Measurements from ENCODE around the gene MCC. TPM values are rescaled to one million over a fixed set of nuclear protein-coding genes. Genes with fewer than 3 reads are reported as not detected.

Gene MCC
- not detected in 2 replicates for total RNA-seq (2014; rRNA removed; shearing (Covaris generic))

DNA sequence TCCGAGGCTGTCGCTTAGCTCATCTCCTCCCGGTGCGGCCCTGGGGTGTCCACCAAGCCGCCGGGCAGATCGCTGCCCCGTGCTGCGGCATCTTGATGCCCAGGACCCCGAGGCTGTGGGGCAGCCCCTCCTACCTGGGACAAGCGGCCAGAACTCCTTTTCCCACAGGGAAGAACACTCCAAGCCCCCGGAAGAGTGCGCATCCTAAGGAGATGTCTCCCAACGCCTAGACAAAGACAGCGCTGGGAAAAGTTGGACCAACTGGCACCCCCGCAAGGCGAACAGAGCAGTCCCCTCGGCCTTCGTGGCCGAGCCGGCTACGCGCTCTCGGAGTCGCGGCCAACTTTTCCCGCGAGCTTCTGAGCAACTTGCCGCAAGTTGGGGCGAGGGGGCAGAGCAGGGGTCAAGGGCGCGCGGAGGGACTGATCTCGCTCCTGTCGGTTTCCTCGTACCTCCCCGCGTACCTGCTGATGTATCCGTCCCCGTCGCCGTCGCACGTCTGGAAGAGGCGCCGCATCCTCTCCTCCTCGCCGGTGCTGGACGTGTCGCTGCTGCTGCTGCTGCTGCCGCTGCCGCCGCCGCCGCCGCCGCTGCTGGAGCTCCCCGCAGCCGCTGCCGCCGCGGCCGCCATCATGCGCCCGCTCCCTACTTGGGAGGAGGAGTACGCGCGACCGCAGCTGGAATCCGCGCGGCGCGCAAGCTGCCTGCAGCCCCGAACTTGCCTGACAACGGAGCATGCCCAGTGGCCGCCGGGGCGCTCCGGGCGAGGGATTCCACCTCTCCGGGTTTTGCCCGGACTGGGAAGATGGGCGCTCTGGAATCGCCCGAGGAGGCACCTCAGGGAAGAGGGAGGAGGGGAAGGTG lies at the start of gene MCC:
Gene MCC (minus strand): TSS at position 673 of the 864 bp plus-strand sequence.
- DNase-seq (ENCODE audit: low spot score), result no peak

DNA sequence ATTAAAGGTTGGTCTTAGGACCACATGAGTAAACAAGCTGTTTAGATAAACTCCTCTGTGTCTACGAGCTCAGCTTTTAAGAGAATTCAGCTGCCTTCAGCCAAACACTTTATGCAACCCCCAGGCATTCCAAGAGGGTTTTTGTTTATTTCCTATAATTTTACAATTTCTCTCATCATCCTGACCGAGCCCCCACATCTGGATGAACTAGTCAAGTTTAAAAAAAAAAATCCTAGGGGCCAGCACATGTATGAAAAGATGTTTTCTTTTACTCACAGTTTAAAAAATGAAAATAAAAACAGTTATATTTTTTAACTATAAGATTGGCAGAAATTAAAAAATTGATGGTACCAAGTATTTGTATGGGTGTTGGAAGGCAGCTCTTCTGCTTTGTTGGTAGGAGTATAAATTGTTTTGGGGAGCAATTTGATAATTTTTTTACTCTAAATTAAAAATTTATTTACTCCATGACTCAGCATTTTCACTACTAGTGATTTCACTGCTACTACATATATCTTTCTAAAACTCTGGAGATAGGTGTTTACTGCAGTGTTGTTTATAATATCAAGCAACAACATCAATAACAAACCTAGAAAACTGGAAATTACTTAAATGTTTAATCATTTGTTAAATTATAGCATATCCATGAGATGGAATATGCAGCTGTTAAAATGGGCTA lies 43.4 kb upstream of the MCC start:
- no peak for DNase-seq (ENCODE audit: low spot score)

DNA sequence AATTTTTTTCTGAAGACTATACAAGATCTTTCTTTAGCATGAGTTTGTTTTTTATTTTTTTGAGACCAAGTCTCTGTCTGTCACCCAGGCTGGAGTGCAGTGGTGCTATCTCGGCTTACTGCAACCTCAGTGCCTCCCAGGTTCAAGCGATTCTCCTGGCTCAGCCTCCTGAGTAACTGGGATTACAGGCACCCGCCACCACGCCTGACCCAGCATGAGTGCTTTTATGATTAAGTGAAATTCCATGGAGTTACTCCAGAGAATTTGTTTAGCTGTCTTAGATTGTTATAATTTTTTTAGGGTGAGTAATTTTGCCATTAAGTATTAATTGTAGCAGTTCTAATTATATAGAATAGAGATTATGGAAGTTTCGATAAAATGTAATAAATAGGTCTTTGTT lies 39.5 kb upstream of the MCC start:
- no peak for DNase-seq (ENCODE audit: low spot score)

DNA sequence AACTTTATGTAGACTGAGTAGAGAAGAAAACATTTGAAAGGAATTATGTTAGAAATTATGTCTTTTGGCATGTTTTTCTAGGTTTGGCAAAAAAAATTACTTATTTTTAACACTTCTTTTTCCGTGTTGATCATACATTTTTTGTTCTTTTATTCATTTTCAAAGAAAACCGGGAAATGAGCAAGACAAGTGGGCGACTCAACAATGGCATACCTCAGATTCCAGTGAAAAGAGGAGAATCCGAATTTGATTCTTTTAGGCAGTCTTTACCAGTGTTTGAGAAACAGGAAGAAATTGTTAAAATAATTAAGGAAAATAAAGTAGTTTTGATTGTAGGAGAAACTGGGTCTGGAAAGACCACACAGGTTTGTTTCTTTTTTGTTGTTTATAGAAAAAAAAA lies 38.2 kb upstream of the MCC start:
- no peak for DNase-seq (ENCODE audit: low spot score)

DNA sequence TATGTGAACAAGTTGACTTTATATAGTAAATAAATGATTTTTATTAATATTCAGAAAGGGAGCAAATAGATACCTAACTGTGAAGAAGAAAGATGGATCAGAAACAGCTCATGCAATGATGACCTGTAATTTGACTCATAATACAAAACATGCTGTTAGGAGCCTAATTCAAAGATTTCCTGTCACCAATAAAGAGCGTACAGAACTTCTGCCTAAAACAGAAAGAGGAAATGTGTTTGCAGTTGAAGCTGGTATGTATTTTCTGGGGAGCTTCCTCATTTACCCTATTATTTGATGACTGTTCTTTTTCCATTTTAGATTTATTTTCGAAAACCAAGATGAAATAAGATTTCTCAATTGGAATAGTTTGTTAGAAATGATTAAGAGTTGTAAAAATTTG lies 36.7 kb upstream of the MCC start:
- no peak for DNase-seq (ENCODE audit: low spot score)

DNA sequence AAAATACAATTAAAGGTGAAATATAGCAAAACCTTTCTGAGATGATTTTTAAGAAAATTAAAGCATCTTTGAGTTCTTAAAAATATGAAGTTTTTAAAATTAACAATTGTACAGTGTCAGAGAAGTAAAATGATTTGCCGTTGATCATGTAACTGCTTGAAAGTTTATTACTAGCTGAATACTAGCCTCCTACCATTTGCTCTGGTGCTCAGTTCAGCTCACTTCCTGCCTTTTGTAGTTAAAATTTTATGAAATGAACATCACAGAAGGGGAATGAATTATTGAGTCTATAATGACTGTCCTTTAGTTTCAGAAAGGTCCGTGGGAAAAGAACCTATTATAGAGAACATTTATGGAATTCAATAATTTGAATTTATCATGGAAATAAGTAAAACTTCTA lies 34.9 kb upstream of the MCC start:
- no peak for DNase-seq (ENCODE audit: low spot score)

DNA sequence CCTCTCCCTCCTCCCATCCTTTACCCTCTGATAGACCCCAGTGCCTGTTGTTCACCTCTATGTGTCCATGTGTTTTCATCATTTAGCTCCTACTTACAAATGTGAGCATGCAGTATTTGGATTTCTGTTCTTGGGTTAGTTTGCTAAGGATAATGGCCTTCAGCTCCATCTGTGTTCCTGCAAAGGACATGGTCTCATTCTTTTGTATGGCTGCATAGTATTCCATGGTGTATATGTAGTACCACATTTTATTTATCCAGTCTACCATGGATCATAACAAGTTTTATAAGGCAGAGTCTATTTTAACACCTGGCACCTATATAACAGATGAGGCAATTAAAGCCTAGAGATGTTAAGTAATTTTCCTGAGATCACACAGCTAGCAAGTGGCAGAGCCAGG lies 32.6 kb upstream of the MCC start:
- no peak for DNase-seq (ENCODE audit: low spot score)

DNA sequence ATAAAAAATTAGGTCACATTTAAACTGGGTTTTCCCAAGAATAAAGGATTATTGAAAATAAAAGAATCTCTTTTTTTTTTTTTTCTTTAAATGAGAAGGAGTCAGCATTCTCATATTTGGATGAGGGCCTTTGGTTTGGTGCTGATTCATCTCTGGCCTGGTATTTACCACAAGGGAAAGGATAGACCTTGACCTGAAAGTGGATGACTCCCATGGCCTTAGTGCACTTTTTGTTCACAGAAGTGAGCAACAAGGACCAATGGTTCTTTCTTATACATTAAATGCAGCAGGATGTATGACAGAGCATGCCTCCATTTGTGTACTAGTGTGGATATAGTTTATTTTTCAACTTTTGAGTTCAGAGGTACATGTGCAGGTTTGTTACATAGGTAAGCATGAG lies 32.2 kb upstream of the MCC start:
- no peak for DNase-seq (ENCODE audit: low spot score)

DNA sequence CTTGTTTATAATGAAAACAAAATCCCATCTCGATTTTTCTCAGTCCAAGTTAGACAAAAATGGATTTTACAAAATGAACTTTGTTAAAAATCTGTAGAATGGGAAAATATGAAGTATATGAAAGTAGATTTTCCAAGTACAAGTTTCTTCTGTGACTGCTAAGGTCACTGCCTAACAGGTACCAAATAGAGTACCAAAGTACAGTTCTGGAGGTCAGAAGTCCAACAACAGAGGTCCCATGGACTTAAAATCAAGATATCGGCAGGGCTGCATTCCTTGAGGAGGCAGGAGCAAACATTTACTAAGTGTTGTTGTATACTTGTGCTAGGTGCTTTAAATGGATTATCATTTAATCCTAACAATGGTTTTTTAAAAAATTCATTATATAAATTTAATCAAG lies 31.2 kb upstream of the MCC start:
- no peak for DNase-seq (ENCODE audit: low spot score)

DNA sequence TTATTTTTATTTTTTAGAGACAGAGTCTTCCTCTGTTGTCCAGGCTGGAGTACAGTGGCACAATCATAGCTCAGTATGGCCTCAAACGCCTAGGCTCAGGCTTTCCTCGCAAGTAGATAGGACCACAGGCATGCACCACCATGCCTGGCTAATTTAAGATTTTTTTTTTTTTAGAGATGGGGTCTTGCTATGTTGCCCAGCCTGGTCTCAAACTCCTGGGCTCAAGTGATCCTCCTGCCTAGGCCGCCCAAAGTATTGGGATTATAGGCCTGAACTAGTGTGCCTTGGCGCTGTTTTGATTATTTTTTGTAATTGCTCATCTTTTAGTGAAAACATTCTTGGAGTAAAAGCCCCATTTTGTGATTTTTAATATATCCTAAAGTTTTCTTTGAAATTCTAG lies 30.6 kb upstream of the MCC start:
- no peak for DNase-seq (ENCODE audit: low spot score)

DNA sequence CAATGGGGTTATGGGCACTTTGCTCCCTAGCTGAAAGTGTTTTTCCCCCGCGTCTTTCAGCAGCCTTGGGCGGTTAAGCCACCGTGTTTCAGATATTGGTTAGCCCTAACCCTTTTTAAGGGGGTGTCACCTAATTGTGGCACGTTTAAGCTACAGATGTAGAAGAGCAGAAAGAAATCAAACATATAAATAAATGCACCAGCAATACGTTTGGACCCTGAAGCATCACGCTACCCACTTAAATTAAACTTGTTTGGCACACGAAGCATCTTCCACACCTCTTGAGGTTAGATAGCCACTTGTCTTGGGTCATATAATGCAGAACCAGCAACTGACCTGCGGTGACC lies 26.0 kb upstream of the MCC start:
- DNase-seq (ENCODE audit: low spot score), result peak; percentile 35

DNA sequence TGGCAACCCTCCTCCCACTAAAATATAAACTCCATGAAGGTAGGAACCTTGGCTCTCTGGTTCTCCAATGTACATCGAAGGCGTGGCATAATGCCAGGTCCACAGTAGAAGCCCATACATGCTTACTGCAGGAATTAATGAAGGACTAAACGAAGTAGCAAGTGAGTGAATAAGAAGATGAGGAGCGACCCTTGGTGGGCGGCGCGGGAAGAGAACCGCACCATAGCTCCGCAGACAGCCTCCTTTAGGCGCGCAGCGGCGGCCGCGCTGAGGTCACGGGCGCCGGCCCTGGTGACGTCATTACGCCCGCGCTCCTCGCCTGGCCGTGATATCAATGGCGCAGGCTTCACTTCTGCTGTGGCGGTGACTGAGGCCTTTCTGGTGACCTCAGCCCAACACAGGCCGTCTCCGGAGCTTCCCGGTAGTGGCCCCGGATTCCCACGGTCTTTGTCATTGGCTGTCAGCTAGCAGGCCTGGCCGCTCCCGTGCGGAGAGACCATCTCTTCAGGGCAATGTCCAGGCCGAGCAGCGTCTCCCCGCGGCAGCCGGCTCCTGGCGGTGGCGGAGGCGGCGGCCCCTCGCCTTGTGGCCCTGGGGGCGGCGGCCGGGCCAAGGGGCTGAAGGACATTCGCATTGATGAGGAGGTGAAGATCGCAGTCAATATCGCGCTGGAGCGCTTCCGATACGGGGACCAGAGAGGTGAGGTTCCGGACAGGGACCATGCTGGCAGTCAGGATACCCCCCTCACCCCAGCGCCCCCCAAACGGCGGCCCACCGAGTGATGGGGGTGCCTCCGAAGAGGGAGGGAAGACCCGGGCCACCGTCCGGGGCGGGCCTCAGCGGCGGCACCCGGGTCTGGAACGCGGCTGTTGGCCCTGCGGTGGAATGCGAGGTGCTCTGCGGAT lies 25.4 kb upstream of the MCC start, which contains the start of gene YTHDC2:
Gene YTHDC2 (plus strand): TSS at position 311 of the 905 bp plus-strand sequence. CDS start 202 bp downstream, at position 513.
- peak; percentile 86 for DNase-seq (ENCODE audit: low spot score)

DNA sequence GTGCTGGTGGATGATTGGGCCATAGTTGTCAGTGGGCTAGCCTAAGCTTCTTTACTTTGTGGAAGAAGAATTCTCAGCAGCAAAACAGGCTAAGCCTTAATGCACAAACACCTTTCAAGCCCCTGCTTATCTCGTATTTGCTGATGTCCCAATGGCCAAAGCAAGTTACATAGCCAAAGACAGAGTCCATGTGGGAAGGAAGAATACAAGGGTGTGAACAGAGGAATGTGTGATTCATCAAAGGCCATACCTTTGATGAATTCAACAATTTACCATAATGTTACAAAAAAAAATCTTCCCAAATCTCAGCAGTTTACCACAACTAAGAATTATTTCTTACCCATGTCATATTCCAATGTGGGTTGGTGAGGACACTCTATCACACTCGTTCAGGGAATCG lies 24.1 kb upstream of the MCC start:
- DNase-seq (ENCODE audit: low spot score), result no peak

DNA sequence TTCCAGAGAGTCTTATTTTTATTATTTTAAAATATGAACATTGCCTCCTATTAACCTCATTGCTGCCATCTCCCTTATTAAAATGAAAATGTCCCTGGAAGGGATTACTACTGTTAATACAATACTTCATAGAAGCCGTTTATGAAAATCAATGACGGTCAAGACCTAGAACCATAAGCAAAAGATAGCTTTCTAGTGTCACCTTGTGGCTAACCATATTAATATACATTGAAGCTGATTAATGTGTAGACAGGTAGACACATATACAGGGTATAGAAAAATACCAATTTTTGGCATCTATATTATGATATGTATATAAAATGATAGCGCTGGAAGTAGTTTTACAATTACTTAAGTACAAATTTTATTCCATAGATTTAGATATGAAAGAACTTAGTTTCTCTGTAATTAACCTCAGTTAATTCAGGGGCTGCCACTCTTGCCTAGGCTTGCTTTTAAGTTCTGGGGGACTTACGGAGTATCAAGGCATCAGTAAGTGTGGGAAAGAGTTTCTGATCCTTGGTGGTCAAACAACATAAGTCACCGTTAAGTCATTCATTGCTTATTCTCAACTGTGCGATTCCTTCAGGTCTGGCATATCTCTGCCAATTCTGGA lies 22.7 kb upstream of the MCC start:
- DNase-seq (ENCODE audit: low spot score), result peak; percentile 54

DNA sequence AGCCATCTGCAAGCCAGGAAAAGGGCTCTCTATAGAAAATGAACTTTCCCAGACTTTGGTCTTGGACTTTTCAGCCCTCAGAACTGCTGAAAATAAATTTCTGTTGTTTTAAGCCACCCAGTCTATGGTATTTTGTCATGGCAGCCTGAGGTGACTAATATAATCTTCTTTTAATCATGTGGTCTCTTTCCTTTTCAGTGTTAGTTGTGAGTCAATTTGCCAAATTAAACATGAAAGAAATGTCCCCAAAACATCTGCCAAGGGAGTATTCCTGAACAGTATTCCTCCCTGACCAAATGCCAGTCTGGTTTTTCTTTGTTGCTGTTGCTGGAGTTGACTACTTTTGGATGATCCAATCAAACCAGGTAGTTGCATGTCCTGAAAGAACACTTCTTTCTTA lies 20.5 kb upstream of the MCC start:
- DNase-seq (ENCODE audit: low spot score), result no peak

DNA sequence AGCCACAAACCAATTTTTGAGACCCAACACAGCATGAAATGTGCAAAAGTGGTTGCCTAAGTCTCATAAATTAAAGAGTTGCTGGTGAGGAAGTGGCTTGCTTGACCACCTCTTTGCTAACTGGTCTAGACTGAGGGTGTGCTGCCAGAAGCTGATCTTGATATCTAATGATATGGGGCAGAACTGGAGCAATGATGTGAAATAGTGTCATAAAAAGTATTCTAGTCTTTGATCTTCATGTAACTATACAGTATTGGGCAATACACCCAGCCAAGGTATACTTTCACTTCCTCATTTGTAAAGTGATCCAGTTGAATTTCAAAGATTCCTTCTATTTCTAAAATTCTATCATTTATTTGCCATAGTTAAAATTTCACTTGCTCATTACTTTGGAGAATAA lies 19.3 kb upstream of the MCC start:
- DNase-seq (ENCODE audit: low spot score), result no peak

DNA sequence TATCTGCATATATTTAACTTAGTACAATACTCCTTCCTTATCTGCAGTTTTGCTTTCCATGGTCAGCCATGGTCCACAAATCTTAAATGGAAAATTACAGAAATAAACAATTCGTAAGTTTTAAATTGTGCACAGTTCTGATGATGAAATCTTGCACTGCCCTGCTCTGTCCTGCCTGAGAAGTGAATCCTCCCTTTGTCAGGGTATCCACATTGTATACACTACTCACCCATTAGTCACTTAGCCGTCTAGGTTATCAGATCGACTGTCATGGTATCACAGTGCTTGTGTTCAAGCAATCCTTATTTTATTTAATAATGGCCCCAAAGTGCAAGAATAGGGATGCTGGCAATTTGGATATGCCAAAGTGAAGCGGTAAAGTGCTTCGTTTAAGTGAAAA lies 16.9 kb upstream of the MCC start:
- DNase-seq (ENCODE audit: low spot score), result no peak

DNA sequence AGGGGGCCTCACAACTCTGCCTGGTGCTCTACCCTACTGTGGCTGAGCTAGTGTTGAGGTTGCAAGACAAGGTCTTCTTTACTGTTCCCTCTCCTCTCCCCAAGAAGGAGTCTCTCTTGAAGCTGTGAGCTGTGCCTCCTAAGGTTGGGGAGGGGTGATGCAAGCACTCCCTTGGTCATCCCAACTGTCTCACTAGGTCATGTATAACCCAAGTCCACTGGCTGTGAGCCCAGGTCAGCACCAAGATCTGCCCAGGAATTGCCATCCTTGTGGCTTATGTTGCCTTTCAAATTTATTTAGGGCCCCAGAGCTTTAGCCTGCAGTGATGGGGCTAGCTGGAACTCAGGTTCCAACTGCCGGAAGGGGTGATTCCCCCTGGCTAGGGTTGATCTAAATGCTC lies 14.9 kb upstream of the MCC start:
- no peak for DNase-seq (ENCODE audit: low spot score)

DNA sequence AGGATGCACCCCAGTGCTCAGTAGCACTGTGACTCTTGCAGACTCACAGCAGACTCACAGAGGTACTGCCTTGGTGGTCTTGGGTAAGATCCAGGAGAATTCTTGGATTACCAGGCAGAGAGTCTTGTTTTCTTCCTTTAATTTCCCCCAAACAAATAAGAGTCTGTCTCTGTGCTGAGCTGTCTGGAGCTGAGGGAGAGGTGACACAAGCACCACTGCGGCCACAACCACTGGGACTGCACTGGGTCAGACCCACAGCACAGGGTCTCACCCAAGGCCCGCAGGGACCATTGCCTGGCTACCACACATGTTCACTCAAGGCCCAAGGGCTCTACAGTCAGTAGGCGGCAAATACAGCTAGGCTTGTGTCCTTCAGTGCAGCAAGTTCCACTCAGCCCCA lies 13.8 kb upstream of the MCC start:
- no peak for DNase-seq (ENCODE audit: low spot score)

DNA sequence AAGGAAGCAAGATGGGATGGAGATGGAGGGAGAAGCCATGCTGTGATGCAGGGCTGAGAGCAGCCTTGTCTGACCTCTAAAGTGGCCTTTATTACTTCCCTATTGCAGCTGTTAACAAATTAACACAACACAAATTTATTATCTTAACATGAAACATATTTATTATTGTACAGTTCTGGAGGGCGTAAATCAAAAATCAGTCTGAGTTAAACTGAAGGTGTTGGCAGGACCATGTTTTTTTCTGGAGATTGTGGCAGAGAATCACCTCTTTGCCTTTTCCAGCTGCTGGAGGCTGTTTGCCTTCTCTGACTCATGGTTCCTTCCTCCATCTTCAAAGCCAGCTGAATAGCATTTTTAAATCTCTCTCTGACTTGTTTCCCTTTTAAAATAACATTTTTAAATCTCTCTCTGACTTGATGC lies 7.2 kb upstream of the MCC start:
- DNase-seq (ENCODE audit: low spot score), result no peak

DNA sequence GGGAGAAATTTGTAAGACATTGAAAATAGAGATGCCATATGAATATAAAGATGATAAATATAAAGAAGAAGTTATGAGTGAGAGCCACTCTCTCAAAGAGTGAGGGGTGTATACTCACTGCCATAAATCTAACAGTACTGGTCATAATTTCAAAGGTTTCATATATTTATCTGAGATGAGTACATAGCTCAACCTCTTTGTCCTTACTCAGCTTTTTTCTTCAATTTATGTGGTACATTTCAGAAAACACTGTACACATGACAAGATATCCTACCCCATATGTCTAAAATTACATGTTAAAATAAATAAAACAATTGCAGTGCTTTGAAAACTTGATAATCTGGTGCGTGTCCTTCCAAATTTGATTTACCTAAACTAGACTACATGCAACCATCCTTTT lies 5.2 kb upstream of the MCC start:
- no peak for DNase-seq (ENCODE audit: low spot score)

DNA sequence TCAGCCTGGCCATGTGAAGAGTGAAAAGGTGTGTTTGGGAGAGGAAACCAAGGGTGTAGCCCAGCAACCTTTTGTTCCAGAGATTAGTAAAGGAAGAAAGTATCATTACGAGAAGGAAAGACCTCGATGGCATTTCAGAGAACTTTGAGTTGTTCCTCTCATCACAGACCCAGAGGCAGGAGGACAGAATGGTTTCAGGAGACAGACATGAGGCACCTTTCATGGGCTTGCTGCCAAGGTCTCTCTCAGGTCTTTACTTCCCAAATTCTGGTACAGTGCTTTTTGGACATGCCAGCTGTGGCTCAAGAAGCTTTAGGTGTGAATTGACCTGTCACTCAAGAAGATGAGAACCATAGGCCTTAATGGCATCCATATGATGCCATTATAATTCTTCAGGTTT lies 2.8 kb upstream of the MCC start:
- no peak for DNase-seq (ENCODE audit: low spot score)
